GM18508 (cell line): Measurements from ENCODE around the gene INSIG2.
A peak's percentile ranks its signal among the peaks of the same experiment; 100 is the strongest.

Experiments used
- ATAC-seq: cut with Tn5 transposase; IDR thresholded peaks from one replicate; pipeline ENCODE4 v1.9.1; 2021; ENCODE audit warnings: moderate number of reproducible peaks; ENCODE audit not compliant: insufficient read depth, unreplicated experiment

INSIG2 gene

DNA sequence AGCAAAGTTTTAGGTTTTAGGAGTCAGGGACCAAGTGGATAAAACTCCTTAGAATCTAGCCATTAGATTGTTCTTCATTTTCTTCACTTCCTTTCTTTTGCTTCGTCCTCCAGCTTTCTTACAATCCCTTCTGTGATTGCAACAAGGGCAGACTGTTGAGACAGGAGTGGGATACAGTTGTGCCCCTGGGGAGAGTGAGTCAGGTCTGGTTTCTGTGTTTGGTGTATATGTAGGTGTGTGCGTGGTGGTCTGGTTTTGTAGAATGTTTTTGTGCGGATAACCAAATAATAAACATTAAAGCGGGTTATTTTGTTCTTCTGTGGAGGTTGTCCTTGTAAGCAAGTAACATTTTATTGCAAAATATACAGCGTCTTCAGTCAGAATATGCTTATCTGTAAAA is 7.3 kb downstream of the INSIG2 start:
- ATAC-seq: no peak

DNA sequence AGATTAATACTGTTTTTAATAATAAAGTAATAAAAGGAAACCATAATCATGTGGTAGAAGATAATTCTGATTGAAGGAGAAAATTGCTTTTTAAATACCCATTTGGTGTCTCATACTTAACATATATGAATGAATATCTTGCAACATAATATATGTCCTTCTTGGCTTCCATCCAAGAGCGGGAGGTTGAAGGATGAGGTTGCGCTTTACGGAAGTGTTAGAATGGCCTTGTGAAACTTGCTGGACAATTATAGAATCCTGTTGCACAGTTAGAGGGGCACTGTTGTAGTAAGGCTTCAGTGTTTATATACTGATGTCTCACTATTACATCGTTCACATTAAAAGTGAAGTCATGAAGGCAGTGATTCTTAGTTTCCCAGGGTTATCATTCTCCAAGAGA is 9.4 kb downstream of the INSIG2 start:
- ATAC-seq: no peak

DNA sequence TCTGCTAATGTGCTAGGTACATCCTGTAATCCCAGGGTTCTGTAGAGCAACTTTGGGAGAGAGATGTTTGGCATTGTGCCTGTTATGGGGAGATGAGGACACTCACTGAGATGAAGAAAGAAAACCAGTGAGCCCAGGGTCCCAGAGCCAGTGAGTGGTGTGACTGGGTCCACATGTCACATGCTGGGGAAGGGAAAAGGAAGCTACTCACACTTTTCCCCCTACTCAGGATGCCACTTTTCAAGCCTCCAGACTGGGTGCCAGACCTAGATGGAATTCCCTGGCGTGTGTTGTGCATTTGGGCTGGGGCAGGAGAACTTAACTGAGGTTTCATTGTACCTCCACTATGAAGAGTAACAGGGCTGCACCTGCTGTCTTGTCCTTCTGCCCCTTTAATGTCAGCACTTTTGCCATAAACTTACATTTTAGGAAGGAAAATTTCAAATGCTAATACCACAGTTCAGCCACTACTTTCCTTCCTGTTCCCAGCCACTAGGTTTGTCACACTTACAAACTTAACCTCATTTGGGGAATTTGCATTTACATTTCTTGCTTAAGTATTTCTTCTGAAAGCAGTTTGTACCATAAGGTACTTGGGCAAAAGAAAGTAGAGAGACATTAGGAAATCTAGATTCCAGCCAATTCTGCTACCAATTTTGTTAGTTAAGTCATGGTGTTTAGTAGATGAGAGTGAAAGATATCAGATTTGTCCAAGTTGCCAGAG is 10.2 kb downstream of the INSIG2 start:
- no peak for ATAC-seq

DNA sequence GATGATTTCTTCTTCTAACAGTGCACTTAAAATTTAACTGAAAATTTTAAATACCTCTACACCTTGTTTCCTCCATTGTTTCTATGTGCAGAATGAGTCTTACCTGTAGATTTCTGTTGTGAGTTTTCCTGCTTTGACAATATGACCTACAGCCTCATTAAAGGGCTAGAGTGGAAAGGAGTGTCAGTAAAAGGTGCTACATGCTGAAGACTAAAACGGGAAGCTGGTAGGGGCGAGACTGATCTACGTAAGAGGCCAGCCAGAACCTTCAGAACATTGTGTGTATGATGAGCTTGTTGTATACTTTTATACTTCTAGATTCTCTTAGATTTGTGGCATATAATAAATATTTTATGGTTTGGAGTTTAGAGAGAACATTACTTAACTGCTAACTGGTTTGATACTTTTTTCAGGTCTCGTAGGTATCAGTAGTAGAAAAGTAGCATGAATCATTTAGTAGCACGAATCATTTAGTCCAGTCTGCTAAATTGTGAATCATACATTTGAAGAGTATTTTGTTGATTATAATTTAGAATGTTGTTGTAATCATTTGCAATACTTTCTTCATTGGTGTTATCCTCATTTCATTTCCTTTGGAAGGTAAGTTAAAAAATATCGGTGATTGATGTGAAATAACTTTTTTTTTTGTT is 14.3 kb downstream of the INSIG2 start:
- ATAC-seq: no peak

DNA sequence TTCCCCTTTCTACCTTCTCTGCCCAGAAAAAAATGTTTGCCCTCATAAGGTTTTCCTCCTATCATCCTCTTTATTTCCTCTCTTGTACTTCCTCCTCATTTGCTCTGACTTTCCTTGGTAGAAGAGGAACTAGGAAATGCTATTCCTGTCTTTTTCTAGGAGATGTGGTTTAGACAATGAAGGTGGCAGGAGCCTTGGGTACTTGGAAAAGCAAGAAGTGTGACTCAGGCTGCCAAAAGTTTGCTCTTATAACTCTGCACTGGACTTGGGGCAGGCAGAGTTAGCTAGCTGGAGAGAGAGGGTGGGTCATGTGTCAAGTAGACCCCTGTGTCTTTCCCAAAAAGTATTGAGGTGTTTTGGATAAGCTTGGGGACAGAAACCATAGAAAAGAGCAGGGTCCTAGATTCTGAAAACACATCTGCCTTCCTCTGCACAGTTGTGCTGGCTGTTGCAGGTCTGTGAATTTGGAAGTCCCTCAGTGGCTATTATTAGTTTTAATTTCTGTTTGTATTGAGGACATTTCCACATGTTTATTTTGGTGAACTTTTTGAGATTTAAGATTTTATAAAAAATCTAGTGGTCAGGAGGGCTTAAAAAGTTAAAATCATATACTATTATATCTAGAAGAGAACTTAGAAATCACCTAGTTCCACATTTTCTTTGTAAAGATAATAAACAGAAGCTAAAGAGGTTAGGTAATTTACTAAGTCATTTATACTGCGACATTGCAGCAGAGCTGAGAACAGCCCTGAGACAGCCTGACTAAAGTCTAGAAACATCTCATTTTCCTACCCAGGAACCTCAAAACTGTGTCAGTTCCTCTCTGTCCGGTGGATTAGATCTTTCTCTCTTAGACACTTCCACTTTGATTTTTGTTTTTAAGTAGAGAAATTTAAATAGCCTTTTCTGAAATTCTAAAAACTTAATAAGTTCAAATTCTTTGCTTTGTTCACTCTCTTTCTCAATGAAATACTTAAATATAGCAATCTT is 16.0 kb downstream of the INSIG2 start:
- ATAC-seq: peak; percentile 91

DNA sequence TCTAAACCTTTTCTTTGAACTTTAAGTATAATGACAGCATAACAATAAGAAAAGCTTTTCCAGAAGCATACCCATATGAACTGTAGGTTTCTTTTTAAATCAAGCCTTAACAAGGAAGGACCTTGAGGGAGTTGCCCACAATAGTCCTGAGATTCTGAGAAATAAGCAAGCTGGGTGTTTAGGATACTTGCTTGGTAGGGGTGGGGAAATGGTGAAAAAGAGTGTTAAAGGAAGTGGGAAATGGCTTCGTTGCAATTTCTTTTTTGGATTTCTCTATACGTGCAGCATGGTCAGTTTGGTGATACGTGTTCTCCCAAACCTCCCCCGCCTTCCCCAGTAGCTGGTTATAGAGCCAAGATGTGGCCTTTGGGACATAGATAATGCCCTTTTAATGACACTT is 17.2 kb downstream of the INSIG2 start:
- ATAC-seq: no peak

DNA sequence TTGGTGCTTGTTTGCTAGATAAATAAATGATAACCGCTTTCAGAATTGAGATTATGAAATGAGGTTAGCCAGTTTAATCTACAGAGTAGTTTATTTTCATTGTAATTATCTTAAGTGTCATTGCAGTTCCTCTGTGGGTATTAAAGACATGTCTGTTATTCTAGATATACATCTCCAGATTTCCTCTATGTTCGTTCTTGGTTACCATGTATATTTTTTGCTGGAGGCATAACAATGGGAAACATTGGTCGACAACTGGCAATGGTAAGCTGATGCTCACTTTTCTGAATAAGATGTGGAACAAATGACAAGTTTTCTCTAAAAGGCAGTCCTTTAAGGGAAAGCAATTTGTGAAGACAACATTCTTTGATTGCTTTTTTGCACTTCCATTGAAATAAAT is 18.7 kb downstream of the INSIG2 start:
- no peak for ATAC-seq

DNA sequence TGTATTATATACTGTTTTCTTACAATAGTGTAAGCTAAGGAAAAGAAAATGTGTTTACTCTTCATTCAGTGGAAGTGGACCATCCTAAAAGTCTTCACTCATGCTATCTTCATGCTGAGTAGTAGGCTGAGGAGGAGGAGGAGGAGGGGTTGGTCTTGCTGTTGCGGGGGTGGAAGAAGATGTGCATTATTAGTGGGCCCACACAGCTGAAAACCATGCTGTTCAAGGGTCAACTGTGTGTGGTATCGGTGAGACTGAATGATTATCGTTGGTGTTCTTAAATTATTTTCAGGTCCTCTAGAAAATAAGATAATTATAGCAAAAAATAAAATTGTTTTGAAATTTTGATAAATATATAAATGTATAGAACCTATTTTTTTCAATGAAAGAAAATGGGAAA is 22.0 kb downstream of the INSIG2 start:
- ATAC-seq: no peak

DNA sequence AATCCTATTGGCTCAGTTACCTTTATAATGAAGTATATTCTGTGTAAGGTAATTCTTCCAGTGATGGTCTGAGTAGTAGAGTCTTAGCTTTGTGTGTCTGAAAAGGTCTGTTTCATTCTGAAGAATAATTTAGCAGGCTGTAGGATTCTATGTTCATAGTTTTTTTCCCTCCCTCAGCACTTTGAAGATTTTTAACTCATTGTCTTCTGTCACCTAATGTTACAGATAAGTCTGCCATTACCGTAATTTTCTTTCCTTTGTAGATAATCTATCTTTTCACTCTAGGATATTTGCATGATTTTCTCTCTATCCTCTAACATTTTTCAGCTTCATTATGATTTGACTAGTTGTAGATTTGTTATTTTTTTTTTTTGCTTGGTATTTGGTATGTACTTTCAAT is 22.7 kb downstream of the INSIG2 start:
- no peak for ATAC-seq

DNA sequence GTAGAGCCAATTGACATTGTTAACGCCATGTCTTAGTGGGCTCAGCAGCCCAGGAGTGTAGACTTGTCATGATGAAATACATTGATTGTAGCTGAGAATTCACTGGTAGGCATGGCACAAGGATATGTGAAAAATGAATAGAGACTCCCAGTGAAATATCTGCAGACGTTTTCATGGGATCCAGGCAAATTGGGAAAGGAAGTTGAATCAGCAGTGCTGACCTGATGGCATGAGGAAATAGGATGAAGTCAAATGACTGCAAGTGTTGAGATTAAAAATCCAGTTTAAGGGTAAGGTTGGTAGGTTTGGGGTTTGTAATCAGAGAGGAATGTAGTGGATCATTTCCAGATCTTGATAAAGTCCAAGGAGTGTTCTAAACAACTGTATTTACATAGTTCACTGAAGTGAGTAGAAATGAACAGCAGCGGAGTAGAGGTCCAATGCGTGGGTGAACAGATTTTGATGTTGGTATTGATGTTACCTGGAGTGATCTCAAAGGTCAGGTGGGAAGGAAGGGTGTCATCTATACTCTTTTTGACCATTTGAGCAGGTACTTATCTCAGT is 24.6 kb downstream of the INSIG2 start:
- no peak for ATAC-seq

DNA sequence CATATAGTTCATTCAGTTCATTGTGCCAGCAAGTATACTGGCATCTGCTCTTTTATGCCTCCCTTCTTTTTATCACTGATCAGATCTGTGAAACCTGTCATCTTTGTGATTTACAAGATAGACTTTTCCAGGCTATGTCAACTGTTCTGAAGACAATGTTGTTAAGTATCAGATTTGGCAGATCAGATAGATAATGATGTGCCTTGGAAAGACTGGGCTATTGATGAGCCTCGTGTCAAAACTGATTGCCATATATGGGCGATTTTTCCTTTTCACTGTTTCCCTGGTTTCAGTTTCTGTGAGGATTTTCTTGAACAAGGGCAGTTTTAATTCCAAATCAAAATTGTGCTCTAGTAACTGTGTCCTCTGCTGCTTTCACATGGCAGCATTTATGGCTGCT is 26.6 kb downstream of the INSIG2 start:
- ATAC-seq: no peak

DNA sequence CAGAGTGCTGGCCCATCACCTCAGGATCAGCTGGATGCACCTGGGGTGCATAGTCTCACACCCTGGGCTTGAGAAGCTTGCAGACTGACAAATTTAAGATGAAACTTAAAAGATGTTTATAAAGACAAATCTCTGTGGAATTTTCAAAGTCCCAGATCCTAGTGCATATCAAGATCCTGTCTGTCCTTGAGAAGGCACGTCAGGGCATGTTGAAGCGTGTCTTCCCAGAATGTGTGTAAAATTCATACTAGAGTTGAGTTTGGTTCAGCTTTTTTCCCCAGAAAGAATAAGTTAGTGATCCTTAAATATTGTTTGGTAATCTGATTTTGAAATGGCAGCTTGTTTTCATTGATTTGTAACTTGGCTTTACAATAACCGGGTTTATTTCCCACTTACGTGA is 27.5 kb downstream of the INSIG2 start:
- ATAC-seq: no peak

DNA sequence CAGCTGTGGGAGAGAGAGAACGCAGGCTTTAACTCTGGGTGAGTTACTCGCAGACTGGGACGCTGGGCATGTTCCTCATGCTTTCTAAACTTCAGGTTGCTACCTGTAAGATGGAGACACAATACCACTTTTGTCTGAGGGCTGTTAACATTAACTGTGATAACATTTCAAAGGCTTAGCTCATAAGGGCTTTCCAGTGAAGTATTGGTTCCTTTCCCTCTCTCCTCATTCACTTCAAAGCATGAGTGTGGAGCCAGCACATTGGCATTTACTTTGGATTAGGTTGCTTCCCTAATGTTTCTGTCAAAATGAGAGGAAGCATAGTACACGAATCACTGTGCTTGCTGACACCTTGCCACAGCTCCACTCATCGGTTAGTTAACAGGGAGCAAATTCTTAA is 30.2 kb downstream of the INSIG2 start:
- ATAC-seq: no peak

DNA sequence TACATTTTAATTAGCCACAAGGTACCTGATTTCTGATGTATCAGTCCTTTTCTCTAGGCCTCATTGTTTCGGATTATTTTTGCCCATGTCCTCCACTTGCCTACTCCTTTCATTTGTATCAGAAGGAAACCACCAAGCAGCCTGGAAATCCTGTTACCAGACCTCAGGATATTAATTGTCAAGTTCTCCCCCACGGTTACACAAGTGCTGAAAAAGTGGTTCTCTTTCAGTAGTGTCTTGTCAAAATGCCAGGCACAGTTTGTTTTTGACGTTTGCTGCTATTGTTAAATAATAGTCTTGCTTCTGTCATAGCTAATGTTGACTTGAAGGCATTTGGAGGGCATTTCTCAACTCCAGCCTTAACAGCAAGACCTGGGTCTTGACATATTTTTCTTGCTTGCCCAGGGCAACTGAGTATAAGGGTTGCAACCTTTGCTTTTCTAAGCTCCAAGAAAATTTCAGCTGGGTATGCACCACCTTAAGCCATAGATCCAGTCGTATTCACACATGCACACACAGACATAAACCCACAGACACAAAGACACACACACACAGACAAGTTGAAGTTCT is 31.0 kb downstream of the INSIG2 start:
- no peak for ATAC-seq

DNA sequence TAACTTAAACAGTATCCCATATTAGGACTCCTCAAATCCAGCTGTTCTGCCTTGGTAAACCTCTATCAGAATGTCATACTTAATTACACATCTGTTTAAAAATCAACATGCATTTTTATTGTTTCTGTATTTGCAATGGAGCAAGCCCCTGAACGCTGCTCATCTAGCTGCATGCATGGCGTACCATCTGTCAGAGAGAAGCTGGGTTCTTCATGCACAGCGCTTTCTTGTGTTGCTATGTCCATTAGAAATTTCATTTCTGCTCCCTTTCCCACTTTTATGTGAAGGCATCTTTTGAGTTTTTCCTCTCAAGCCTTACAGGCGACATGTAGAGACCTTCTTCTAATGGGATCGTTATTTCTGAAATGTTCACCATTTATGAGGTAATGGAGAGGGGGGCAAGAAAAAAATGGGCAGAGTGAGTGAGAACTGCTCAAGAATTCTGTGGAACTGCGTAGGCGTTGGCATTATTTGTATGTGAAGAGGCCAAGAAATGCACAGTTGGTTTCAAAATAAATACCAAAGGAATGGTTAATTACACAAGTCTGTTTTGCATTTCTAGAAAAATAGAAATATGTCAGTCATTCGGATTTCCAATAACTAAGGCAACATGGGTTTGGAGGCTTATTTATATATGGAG is 31.6 kb downstream of the INSIG2 start:
- ATAC-seq: no peak

DNA sequence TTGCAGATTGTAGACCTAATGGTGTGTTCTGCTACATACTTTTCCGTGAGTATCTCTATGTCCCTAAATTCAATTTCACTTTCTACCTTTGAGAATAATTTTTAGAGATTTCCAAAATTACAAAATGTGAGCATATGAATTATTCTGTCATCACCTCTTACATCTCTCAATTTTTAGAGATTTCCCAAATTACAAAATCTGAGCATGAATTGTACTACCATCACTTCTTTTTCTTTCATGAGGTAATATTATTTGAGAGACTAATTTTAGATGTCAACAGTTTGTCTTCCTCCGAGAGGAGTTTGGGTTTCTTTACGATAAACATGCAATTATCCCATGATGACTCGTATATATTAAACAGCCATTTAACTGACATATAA is 32.1 kb downstream of the INSIG2 start:
- ATAC-seq: no peak

DNA sequence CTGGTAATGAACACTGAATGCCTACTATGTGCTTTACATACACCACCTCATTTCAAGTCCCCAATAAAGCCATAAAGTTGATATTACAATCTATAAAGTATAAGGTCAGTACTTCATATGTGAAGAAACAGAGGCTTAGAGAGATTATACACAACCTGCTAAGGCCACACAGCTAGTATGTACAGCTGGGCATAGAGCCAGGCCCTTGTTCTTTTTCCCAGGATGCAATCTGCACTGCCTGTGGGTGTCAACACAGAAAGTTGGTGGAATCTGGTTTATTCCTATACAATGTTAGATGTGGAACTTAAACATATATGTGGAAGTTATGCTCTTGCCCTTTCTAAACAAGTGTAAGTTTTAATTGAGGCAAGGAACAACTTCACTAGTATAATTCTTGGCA is 32.8 kb downstream of the INSIG2 start:
- no peak for ATAC-seq

DNA sequence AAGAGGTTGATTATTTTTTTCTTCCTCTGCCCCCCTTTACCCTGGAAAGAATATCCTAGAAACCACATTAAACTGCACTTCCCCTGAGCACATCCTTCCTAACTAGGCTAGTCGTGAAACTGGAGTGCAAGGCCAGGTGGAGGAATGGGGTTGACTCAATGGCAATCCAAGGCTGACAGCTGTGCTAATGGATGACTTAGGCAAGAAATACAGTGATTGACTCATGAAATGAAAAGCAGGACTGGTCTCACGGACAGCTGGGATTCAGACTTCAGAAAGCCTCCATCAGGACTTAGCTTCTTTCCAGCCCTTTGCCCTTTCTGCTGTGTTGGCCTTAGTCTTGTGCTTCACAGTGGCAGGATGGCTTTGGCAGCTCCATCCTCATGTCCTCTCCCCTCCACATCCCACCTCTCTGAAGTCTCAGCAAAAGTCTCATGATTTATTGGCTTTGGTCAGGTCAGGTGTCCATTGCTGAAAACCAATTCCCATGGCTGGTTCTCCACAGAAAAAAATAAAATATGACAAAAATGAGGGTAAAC is 33.8 kb downstream of the INSIG2 start:
- ATAC-seq: no peak

DNA sequence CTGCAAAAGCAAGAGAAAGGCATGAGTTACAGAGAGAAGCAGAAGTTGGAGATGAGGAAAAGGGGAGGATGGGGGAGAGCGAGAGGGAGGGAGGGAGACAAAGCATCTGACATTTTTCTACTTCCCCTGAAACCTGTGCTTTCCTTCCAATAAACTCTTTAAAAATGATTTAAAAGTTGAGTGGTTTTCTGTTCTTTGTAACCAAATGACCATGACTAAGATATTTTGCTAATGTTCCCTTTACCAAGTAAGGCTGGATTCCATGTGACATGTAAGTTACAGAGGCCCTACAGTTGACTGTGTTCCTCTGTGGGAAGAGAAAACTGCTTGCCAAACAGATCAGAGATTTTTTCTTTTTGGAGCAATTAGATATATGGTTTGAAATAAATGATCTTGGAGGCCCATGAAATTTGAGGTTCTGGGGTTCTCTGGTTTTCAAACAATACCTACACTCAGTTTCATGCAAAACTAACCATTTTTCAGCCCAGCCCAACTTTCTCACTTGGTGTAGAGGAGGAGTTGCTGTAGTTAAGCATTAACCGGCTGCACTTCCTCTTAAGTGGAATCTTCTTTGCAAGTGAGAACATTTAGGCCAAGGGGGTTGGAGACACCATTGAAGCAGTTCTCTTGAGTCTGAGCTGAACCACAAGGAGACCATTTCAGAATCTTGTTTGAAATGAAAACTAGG is 34.5 kb downstream of the INSIG2 start:
- peak; percentile 92 for ATAC-seq
